K562 (cell line): ENCODE data around the gene PKLR. TPM values are rescaled to one million over a fixed set of nuclear protein-coding genes. Genes with fewer than 3 reads are reported as not detected.
A peak's percentile ranks its signal among the peaks of the same experiment; 100 is the strongest.

Source experiments
- ATF7 ChIP-seq: fragments of 450-650 bp; IDR thresholded peaks from 2 replicates; pipeline ENCODE4 v1.7.1; 2014; ENCODE audit warnings: mild to moderate bottlenecking, moderate library complexity
- BCLAF1 ChIP-seq, 2 experiments: fragments of 450-650 bp in 1 of 2; IDR thresholded peaks; 2 replicates each; pipeline ENCODE4 v1.6.1; 2011 to 2017; ENCODE audit warnings: low read depth in 2 of 2, antibody characterized with exemption in 1 of 2, borderline replicate concordance in 1 of 2, low read length in 1 of 2, mild to moderate bottlenecking in 1 of 2, mixed read lengths in 1 of 2; ENCODE audit not compliant: control insufficient read depth in 1 of 2
- BHLHE40 ChIP-seq: IDR thresholded peaks from 2 replicates; pipeline ENCODE4 v1.6.1; 2011; ENCODE audit warnings: low read length, improper control_type of control experiment
- CREM ChIP-seq: IDR thresholded peaks from 2 replicates; pipeline ENCODE4 v1.6.1; 2014; ENCODE audit warnings: antibody characterized with exemption, low read depth
- HMG20B ChIP-seq: fragments of 250-450 bp; sonication (Bioruptor Pico); IDR thresholded peaks from 2 replicates; pipeline ENCODE4 v1.5.0; 2021; ENCODE audit warnings: mild to moderate bottlenecking
- MBD2 ChIP-seq: sonication (generic); IDR thresholded peaks from 2 replicates; pipeline ENCODE4 v1.6.1; 2016; ENCODE audit warnings: low read depth, borderline replicate concordance
- MEIS2 ChIP-seq: fragments of 450-650 bp; IDR thresholded peaks from 2 replicates; pipeline ENCODE4 v1.6.1; 2014; ENCODE audit warnings: mild to moderate bottlenecking; ENCODE audit not compliant: partially characterized antibody
- MXI1 ChIP-seq: IDR thresholded peaks from 2 replicates; pipeline ENCODE4 v1.6.1; 2011; ENCODE audit warnings: low read depth, mild to moderate bottlenecking, improper control_type of control experiment, low read length
- NCOA6 ChIP-seq: fragments of 450-650 bp; IDR thresholded peaks from 2 replicates; pipeline ENCODE4 v1.6.1; 2017; ENCODE audit warnings: mild to moderate bottlenecking
- NFRKB ChIP-seq: fragments of 450-650 bp; IDR thresholded peaks from 2 replicates; pipeline ENCODE4 v1.6.1; 2016; ENCODE audit warnings: low read depth
- NRF1 ChIP-seq, 2 experiments: fragments of 450-650 bp; IDR thresholded peaks in 1 of 2; conservative IDR thresholded peaks in 1 of 2; 2 replicates each; pipeline ENCODE4 v1.6.1; 2014; ENCODE audit warnings: mild to moderate bottlenecking in 2 of 2
- POLR2G ChIP-seq: fragments of 200-400 bp; formaldehyde crosslinking; IDR thresholded peaks from 2 replicates; pipeline ENCODE4 v1.6.1; 2017; ENCODE audit warnings: low read depth, mild to moderate bottlenecking, antibody characterized with exemption, low read length, moderate library complexity
- RB1 ChIP-seq: fragments of 450-650 bp; IDR thresholded peaks from 2 replicates; pipeline ENCODE4 v1.6.1; 2017; ENCODE audit warnings: low read depth, mild to moderate bottlenecking
- SMARCE1 ChIP-seq: fragments of 450-650 bp; IDR thresholded peaks from 2 replicates; pipeline ENCODE4 v1.7.1; 2016; ENCODE audit warnings: mild to moderate bottlenecking
- SOX6 ChIP-seq: fragments of 450-650 bp; IDR thresholded peaks from 2 replicates; pipeline ENCODE4 v1.6.1; 2014; ENCODE audit warnings: mild to moderate bottlenecking
- TBL1XR1 ChIP-seq, 2 experiments: IDR thresholded peaks; 2 replicates each; pipeline ENCODE4 v1.6.1; 2012; ENCODE audit warnings: improper control_type of control experiment in 2 of 2, low read length in 2 of 2, mild to moderate bottlenecking in 1 of 2
- TFE3 ChIP-seq: fragments of 450-650 bp; formaldehyde crosslinking; IDR thresholded peaks from 2 replicates; pipeline ENCODE4 v1.4.0; 2020; ENCODE audit warnings: mild to moderate bottlenecking, mixed read lengths
- TRIM25 ChIP-seq: fragments of 450-650 bp; IDR thresholded peaks from 2 replicates; pipeline ENCODE4 v1.7.0; 2016; ENCODE audit warnings: borderline replicate concordance
- TRIM28 ChIP-seq: fragments of 450-650 bp; IDR thresholded peaks from 2 replicates; pipeline ENCODE4 v1.6.1; 2017
- ZBTB7A ChIP-seq: IDR thresholded peaks from 2 replicates; pipeline ENCODE4 v1.6.1; 2011; ENCODE audit warnings: low read depth, mild to moderate bottlenecking, low read length, moderate library complexity, borderline replicate concordance; ENCODE audit not compliant: control insufficient read depth
- ZNF175 ChIP-seq: fragments of 200-800 bp; sonication (Bioruptor generic); IDR thresholded peaks from 2 replicates; pipeline ENCODE4 v1.6.1; 2016; ENCODE audit warnings: low read depth, mild to moderate bottlenecking, missing genetic modification characterization, missing compliant biosample characterization
- ZNF766 ChIP-seq: fragments of 200-800 bp; sonication (Bioruptor generic); conservative IDR thresholded peaks from 2 replicates; pipeline ENCODE4 v1.6.1; 2016; ENCODE audit warnings: missing genetic modification characterization, missing compliant biosample characterization
- polyA plus RNA-seq, 8 experiments: library from polyadenylated mRNA; depleted of rRNA in 4 of 8; stranded (reverse) in 5 of 8; unstranded in 3 of 8; fragments of >200 nt; fragmentation: Nextera tagmentation in 2 of 8; fragmentation: Illumina TruSeq in 1 of 8; extraction: Ambion mirVana in 2 of 8; extraction: Trizol in 1 of 8; gene quantifications; 2 replicates each; pipeline versions ENCODE4 v1.2.1 to v1.2.3, GENCODE V29; 2011 to 2014; ENCODE audit warnings: inconsistent platforms in 1 of 8, missing spikeins in 1 of 8
- total RNA-seq, 7 experiments: library from RNA; depleted of rRNA in 6 of 7; stranded (reverse); fragments of >200 nt in 6 of 7; fragmentation: Illumina TruSeq in 2 of 7; extraction: Trizol in 2 of 7; gene quantifications; 2 replicates each; pipeline versions ENCODE4 v1.2.1 to v1.2.3, GENCODE V29; 2011 to 2021; ENCODE audit warnings: low replicate concordance in 1 of 7

The PKLR gene
- total and polyA plus RNA-seq, 9 of the 15 experiments (the other 6 are each of a cell fraction or from before 2014, with no cell fraction given) = 10.7 to 78.4 (median 38.2) TPM

GRCh38 chr1:155273343-155274245, 27.6 kb downstream of the PKLR start, which contains the start of gene CLK2 (continued):
- peak; percentile 64 for TF ChIP-seq NFRKB
- peak; percentile 45 for TF ChIP-seq SMARCE1
- 0 out of 4 replicates have a peak, but pooled peaks of 1 of the 2 experiments have one; percentile 70 for TF ChIP-seq BCLAF1 (IDR thresholded peaks at IDR 0.05; ENCODE audit: borderline replicate concordance in 1 of 2, control insufficient read depth in 1 of 2, low read depth in 2 of 2, low read length in 1 of 2)
- TF ChIP-seq MBD2 = peak; percentile 60; the same call in 1 of the 2 replicates
- peak; percentile 77; the same call in 1 of the 2 replicates for TF ChIP-seq MXI1
- peak; percentile 33; the same call in 1 of the 2 replicates for TF ChIP-seq SOX6
- TF ChIP-seq HMG20B (CRISPR knock-in tag) = no peak
- peak; percentile 40 for TF ChIP-seq RB1
- TF ChIP-seq ZNF175 (CRISPR knock-in tag) = 0 out of 2 replicates have a peak, but pooled peaks have one; percentile 50
- peak; percentile 74; the same call in 1 of the 2 replicates for TF ChIP-seq ATF7
- TF ChIP-seq BHLHE40 = peak; percentile 55
- peak; percentile 53 for TF ChIP-seq TFE3
- TF ChIP-seq NRF1 (conservative IDR thresholded peaks at IDR 0.05 in 1 of 2, IDR thresholded peaks at IDR 0.05 in 1 of 2) = peak; percentile 85 to 87
- TF ChIP-seq TRIM25 = peak; percentile 84; the same call in 1 of the 2 replicates
- TF ChIP-seq TBL1XR1 (IDR thresholded peaks at IDR 0.05; ENCODE audit: low read length in 2 of 2) = peak in 1 of 2 experiments; percentile 37; a peak in 1 of 4 replicates
- peak; percentile 94 for TF ChIP-seq NCOA6
- peak; percentile 85 for TF ChIP-seq CREM
- TF ChIP-seq TRIM28 = peak; percentile 58; the same call in 1 of the 2 replicates
- peak; percentile 79 for TF ChIP-seq MEIS2
- peak; percentile 99 for TF ChIP-seq ZBTB7A
- peak; percentile 93 for TF ChIP-seq POLR2G
- TF ChIP-seq ZNF766 (CRISPR knock-in tag) = peak; percentile 12; the same call in 1 of the 2 replicates
